Ovary (tissue), 9 donors: ENCODE measurements around the gene COPE. TPM values are rescaled to one million over a fixed set of nuclear protein-coding genes. Genes with fewer than 3 reads are reported as not detected.
A peak's percentile ranks its signal among the peaks of the same experiment; 100 is the strongest.

Source experiments
- DNase-seq, 5 donors: peaks; one replicate each; pipeline ENCODE4 v3.0.0-alpha.2; 2019 to 2020
- H3K27ac ChIP-seq, 2 donors: fragments of 200-600 bp; one replicate each; pipeline versions ENCODE4 v1.5.1 to v1.8.0; 2019 to 2022
- H3K27me3 ChIP-seq: fragments of 200-600 bp; one replicate; pipeline ENCODE4 v1.8.0; 2022
- H3K36me3 ChIP-seq: fragments of 200-600 bp; sonication (generic); one replicate; pipeline ENCODE4 v1.5.1; 2019
- H3K4me1 ChIP-seq: one replicate; pipeline ENCODE4 v1.8.1; 2013; ENCODE audit warnings: mild to moderate bottlenecking, moderate library complexity; ENCODE audit not compliant: insufficient read depth
- H3K4me3 ChIP-seq: fragments of 200-600 bp; sonication (generic); one replicate; pipeline ENCODE4 v1.5.1; 2017
- H3K9me3 ChIP-seq, 2 donors: fragments of 200-600 bp in 1 of 2; sonication (generic) in 1 of 2; one replicate each; pipeline versions ENCODE4 v1.5.1 to v1.8.1; 2013 to 2019; ENCODE audit warnings: mild to moderate bottlenecking in 1 of 2, moderate library complexity in 1 of 2
- EP300 ChIP-seq: sonication (generic); formaldehyde crosslinking; IDR thresholded peaks from one replicate; pipeline ENCODE4 v1.6.1; 2017; ENCODE audit warnings: antibody characterized with exemption
- POLR2A ChIP-seq: fragments of 450-650 bp; IDR thresholded peaks from one replicate; pipeline ENCODE4 v1.6.1; 2017; ENCODE audit warnings: antibody characterized with exemption, mild to moderate bottlenecking, moderate library complexity
- WGBS, 3 donors: extraction: QIAGEN DNeasy Blood & Tissue Kit in 1 of 3; methylation state at CpG; one replicate each; pipeline versions ENCODE4 v1.1.5 to v1.1.7; 2013 to 2017; 5-methylcytosine and 5-hydroxymethylcytosine counted together
- intact Hi-C, 4 donors: fragments of 100-400 bp; cut with DNase I; formaldehyde crosslinking; loops; one replicate each; pipeline versions ENCODE4 v1.11.0 to v1.15.1; 2022 to 2023
- polyA plus RNA-seq, 2 donors: library from polyadenylated mRNA; stranded (reverse); fragments of 200-250 nt in 1 of 2; fragments of 350-450 nt in 1 of 2; fragmentation: Illumina TruSeq in 1 of 2; extraction: RNeasy Lipid Tissue Mini Kit (QIAGEN cat#74804) in 1 of 2; gene quantifications; one replicate each; pipeline ENCODE4 v1.2.3, GENCODE V29; 2013 to 2014
- total RNA-seq, 7 donors: library from RNA; depleted of rRNA in 2 of 7; stranded (reverse); fragments of >200 nt in 2 of 7; fragmentation: NEBNext Ultra II Directional in 3 of 7; extraction: Animal tissue kit (Norgen Biotek cat#: 25700) in 3 of 7; gene quantifications; one replicate each; pipeline versions ENCODE4 v1.1.0 to v1.2.4, GENCODE V29; 2016 to 2023
- TF ChIP-seq, protein P1 (sequence below), 3 donors: fragments of 450-650 bp in 2 of 3; fragments of 200-600 bp in 1 of 3; IDR thresholded peaks; one replicate each; pipeline versions ENCODE4 v1.5.1 to v1.8.0; 2016 to 2022; ENCODE audit warnings: antibody characterized with exemption in 3 of 3, mild to moderate bottlenecking in 1 of 3
- donor health status: DM: no; HTN: no; CAD: no; lungs with moderate emphysema.
- donor health status: DM: no; HTN: no; CAD: no.
- donor health status: Bipolar disorder and iron deficiency.
- donor health status: DM: yes; HTN: yes; CAD: no.
- donor health status: DM: no; HTN: no; CAD: no.
- donor health status: DM: yes; HTN: yes; CAD: no.

COPE gene
- total and polyA plus RNA-seq, 9 donors = 11.3 to 140 (median 115) TPM

DNA sequence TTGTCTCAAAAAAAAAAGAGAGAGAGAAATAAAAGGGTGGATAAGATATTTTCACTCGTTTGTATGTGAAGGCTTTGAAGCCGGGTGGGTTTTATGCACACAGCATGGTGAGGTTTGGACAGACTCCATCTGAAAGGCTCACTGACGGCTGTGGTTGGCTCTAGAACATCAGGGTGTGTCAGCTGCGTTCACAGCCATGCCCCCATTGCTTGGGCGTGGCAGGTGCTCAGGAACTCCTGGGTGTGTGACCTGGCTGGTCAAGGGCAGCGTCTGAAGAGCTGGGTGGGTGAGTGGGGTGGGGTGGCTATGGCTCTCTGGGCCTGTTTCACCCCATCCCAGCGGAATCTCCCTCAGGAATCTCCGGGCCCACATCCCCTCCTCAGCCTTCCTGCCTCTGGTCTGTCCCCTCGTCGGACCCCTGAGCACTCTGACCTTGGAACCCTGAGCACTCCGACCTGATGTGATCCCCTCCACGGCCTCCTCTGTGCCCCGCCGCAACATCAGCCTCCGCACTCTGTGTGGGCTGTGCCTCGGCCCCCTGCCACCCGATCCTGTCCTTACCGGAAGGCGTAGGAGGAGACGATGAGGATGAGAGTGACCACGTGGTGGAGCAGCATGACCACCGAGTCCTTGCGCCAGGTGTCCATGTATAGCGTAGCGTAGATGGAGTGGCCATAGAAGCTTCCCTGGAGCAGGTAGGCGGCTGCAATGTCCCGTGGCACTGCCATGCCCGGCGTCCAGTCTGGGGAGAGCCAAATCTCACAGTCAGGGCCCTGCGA lies 35.5 kb downstream of the COPE start:
- TF ChIP-seq EP300 = no peak
- TF ChIP-seq, protein P1, sequence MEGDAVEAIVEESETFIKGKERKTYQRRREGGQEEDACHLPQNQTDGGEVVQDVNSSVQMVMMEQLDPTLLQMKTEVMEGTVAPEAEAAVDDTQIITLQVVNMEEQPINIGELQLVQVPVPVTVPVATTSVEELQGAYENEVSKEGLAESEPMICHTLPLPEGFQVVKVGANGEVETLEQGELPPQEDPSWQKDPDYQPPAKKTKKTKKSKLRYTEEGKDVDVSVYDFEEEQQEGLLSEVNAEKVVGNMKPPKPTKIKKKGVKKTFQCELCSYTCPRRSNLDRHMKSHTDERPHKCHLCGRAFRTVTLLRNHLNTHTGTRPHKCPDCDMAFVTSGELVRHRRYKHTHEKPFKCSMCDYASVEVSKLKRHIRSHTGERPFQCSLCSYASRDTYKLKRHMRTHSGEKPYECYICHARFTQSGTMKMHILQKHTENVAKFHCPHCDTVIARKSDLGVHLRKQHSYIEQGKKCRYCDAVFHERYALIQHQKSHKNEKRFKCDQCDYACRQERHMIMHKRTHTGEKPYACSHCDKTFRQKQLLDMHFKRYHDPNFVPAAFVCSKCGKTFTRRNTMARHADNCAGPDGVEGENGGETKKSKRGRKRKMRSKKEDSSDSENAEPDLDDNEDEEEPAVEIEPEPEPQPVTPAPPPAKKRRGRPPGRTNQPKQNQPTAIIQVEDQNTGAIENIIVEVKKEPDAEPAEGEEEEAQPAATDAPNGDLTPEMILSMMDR (IDR thresholded peaks at IDR 0.05) = no peak
- TF ChIP-seq POLR2A = no peak
- Histone ChIP-seq H3K27me3 (no peaks in the 10 kb centered on the region), H3K27ac (no peak overlapping the region), H3K4me3 (no peak overlapping the region), H3K36me3 (no peaks in the 10 kb centered on the region), H3K4me1 (no peaks in the 10 kb centered on the region), H3K9me3 (no peaks in the 10 kb centered on the region)
- intact Hi-C loops = no loop called here
- WGBS, 3 donors = 78 to 82% (median 80%) methylated on average over 30 of the region's 30 CpGs
- DNase-seq = no peak

DNA sequence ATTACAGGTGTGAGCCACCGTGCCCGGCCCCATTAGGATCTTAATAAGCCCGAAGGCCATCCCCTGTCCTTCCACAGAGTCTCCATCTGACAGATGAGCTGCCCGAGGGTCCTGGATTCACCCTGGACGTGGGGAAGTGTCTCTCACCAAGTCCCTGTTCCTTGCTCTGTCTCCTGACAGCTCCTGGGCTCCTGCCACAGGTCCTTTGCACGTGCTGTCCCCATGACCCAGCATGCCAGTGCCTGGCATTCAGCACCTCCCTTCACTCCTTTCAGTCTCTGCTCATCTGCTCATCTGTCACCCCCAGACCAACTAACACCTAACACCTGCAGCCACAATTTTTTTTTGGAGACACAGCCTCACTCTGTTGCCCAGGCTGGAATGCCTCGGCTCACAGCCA lies 37.7 kb downstream of the COPE start:
- Histone ChIP-seq H3K4me3 (no peak overlapping the region), H3K36me3 (no peaks in the 10 kb centered on the region), H3K4me1 (no peaks in the 10 kb centered on the region), H3K27ac (no peak overlapping the region), H3K27me3 (no peaks in the 10 kb centered on the region), H3K9me3 (no peaks in the 10 kb centered on the region)
- TF ChIP-seq, protein P1 (IDR thresholded peaks at IDR 0.05) = no peak
- no peak for TF ChIP-seq POLR2A
- no peak for TF ChIP-seq EP300
- WGBS, 3 donors = 91 to 93% (median 92%) methylated on average over 7 of the region's 7 CpGs
- no peak for DNase-seq
- intact Hi-C loops = no loop called here

DNA sequence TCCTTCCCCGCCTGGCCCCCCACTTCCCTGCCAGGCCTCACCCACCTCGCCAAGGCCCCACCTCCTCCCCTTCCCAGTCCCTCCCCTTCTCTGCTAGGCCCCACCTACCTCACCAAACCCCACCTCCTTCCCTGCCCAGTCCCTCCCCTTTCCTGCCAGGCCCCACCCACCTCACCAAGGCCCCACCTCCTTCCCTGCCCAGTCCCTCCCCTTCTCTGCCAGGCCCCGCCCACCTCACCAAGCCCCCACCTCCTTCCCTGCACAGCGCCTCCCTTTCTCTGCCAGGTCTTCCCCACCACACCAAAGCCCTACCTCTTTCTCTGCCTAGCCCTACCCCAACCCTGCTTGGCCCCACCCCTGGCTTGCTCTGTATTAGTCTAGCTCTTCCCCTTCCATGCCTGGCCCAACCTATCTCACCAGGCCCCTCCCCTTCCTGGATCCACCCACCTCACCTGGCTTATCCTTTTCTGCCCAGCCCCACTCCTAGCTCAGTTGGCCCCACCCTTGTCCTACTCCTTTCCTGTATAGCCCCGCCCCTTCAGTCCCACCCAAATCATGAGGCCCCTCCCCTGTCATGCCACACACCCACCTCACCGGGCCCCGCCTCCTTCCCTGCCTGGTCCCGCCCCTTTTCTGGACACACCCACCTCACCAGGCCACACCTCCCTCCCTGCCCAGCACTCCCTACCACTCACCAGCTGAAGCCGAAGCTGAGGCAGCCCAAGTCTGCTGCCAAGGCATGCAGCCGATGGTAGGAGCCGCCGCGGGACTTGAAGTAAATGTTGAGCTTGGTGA lies 39.4 kb downstream of the COPE start:
- intact Hi-C loops = no loop called here

DNA sequence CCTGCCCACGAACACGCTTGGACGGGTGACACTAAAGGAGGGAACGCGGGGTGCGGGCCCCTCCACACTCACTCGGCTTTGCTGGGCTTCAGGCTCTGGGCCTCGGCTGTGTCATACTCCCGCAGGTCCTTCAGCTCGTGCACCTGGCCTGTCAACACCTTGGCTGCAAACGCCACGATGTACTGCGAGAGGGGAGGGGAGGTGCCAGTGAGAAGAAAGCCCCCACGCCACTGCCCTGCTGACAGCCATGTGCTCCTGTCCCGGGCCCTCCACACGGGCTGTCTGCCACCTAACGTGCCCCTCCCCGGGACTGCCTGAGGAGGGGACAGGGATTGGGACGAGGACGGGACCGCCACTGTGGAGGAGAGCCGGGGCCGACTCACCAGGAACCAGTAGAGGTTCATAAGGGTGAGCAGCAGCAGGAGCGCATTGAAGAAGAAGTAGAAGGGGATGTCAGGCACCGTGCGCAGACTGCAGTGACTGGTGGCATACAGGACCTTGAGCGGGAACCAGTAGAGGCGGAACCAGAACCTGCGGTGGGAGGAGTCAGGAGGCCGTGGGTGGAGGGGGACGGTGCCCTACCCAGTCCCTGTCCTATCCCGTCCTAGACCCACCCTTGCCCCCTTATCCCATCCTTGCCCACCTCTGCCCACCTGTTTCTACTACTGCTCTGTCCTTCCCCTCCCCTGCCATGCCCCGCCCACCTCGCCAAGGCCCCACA lies 40.2 kb downstream of the COPE start:
- Histone ChIP-seq H3K4me3 (no peak overlapping the region), H3K9me3 (no peaks in the 10 kb centered on the region), H3K36me3 (no peaks in the 10 kb centered on the region), H3K27ac (no peak overlapping the region), H3K27me3 (no peaks in the 10 kb centered on the region), H3K4me1 (no peaks in the 10 kb centered on the region)
- 87 to 90% (median 87%) methylated on average over 34 of the region's 34 CpGs for WGBS, 3 donors
- no peak for TF ChIP-seq EP300
- no peak for TF ChIP-seq POLR2A
- TF ChIP-seq, protein P1 (IDR thresholded peaks at IDR 0.05) = no peak
- DNase-seq = peak in 2 of 5 donors; percentile 16 to 22
- intact Hi-C loops = no loop called here

More for the DNA sequence above, 39.4 kb downstream of the COPE start:
- H3K36me3 ChIP-seq = no peaks in the 10 kb centered on the region
- DNase-seq = peak in 1 of 5 donors; percentile 24
- no peak overlapping the region for H3K4me3 ChIP-seq
- H3K27ac ChIP-seq = no peak overlapping the region
- 70 to 75% (median 73%) methylated on average over 13 of the region's 13 CpGs for WGBS, 3 donors
- no peaks in the 10 kb centered on the region for H3K4me1 ChIP-seq
- TF ChIP-seq EP300 (no peak), POLR2A (no peak)
- TF ChIP-seq, protein P1 (IDR thresholded peaks at IDR 0.05) = no peak
- no peaks in the 10 kb centered on the region for H3K9me3 ChIP-seq
- no peaks in the 10 kb centered on the region for H3K27me3 ChIP-seq
